Activated CD4-positive, alpha-beta T cell treated with anti-CD3 and anti-CD28 coated beads for 48 hours (primary cell): ENCODE results near the gene FLNA.
"Not testable (repeated sequence)": the region's sequence is repeated elsewhere in the genome, so short reads cannot be mapped to it uniquely, and the experiment has no call there.

Experiments
- DNase-seq: peaks from one replicate; pipeline ENCODE4 v3.0.0-alpha.2; 2020

The FLNA gene

DNA sequence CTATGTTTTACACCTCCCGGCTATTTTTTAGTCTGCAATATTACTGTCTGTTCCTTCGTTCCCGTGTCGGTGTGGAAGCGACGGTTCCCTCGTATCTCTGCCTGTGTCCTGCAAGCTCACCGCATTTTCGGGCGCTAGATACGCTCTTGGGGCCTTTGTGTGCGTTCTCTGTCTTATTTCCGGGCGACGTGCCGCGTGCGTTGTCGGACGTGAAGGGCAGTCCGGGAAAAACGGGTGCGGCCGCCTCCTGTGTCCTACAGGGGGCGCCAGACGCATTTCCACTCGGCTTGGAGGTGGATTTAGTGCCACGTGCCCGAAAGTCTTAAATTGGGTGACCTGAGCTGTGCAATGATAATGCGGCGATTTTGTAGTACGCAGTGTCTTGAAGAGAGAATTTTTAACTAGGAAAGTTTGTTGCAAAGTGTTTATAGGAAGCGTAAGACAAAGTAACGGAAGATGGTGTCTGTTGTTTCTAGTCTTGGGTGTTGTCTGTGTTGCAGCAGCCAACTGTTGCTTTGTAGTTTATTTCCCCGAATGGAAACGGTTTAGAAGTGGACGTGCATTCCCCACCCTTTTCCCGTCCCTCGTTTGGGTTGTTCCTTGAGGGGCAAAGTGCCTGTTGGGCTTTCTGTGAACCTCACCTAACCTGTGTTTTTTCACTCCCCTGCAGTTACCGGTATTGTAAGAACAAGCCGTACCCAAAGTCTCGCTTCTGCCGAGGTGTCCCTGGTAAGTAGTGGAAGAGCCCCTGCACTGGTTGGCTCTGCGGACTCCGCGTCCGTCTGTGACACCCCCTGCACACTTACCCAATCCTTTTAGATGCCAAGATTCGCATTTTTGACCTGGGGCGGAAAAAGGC lies 24.5 kb upstream of the FLNA start:
- peak; percentile 85 for DNase-seq

DNA sequence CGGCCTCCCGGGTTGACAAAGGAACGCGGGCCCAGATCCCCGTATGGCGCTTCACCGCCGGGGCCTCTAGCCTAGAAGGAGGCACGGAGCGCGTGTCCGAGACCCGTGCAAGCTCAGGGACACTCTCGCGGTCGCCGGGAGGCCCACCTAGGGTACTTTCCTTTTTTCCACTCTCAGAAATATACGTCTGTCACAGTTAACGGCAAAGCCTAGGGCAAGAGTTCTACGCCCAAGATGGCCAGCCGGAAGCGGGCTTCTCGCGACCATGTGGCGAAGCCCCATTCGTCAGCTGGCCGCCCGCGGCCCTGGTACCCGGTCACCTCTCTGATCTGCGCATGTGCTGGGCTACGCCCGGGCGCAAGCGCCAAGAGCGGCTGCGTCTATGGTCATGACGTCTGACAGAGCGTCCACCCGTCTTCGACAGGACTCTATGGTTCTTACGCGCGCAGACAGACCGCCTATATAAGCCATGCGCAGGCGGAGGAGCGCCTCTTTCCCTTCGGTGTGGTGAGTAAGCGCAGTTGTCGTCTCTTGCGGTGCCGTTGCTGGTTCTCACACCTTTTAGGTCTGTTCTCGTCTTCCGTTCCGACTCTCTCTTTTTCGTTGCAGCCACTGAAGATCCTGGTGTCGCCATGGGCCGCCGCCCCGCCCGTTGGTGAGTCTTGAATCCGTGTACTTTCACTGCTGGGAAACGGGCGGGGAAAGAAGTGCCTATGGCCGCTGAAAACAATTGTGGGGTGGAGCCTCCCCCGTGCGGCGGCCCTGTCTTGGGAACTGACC lies 23.6 kb upstream of the FLNA start, which contains the start of gene RPL10:
TSS of gene RPL10 (plus strand) at position 490 of the 780 bp plus-strand sequence. CDS start at position 633, 143 bp downstream.
- DNase-seq, result peak; percentile 93

- DNase-seq, result peak; percentile 75
These were observed 22.8 kb upstream of the FLNA start for GRCh38 chrX:154396973-154397887.

DNA sequence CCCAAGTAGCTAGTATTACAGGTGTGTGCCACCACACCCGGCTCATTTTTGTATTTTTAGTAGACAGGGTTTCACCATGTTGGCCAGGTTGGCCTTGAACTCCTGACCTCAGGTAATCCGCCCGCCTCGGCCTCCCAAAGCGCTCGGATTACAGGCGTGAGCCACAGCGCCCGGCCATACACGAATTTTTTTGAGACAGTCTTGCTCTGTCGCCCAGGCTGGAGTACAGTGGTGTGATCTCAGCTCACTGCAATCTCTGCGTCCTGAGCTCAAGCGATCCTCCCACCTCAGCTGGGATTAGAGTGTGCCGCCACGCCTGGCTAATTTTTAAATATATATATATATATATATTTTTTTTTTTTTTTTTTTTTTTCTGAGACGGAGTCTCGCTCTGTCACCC lies 21.9 kb upstream of the FLNA start:
- not testable (repeated sequence) for DNase-seq

DNA sequence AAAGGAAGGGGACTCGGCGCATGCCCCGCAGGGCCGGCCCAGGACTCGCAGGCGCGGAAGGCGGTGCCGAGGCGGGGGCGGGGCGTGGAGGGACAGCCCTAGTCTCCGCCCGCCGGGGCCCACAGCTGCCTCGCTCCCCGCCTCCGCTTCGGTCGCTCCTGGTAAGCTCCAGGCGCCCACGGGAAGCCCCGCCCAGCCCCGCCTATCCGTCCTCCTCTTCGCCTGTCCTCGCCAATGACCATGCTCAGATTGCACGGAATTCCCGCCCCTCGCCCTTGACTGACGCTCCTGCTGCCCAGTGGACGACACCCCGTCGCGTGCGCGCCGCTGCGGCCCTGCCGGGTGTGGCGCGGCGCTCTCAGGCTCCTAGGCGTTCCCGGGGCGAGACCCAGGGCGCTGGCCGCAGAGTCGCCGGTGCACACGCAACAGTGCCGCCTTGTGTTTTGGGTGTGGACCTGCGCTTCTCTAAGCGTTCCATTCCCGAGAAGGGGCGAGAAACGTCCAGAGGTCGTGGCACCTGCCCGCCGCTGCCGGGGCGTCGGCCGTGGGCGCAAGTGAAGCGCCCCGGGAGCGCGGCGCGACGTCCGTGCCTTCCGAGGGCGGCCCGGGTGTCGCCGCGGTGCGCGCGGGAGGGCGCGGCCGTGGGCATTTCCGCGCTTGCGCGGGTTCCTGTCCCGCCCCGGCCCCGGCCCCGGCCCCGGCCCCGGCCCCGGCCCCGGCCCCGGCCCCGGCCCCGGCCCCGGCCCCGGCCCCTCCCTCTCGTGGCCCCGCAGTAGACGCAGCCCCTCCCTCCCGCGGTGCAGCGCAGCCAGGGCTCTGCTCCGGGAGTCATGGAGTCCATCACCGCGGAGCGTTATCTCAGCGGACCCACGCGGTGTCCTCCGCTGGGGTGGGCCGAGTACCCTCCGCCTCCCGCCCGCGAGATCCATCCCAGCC lies 15.6 kb upstream of the FLNA start:
- not testable (repeated sequence) for DNase-seq

GRCh38 chrX:154388649-154389048 lies 14.2 kb upstream of the FLNA start:
- DNase-seq, result not testable (repeated sequence)

DNA sequence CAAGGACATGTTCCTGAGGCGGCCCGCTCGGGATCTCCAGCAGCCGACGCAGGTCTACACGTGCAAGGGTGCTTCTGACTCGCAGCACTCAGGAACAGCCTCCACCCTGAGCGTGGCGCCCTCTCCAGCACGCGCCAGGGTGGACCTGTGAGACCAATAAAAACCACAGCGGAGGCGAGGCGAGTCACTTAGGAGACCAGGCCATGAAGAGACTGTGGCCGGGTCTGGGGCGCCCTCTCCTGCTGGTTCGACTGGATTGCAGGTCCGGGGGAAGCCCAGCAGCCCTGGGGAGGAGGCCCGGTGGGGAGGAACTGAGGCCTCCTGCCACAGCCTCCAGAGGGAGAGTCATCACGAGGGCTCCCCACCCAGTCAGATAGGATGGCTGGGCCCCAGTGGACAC lies 13.7 kb upstream of the FLNA start:
- DNase-seq, result not testable (repeated sequence)

- DNase-seq, result no peak
These were observed 10.0 kb upstream of the FLNA start for GRCh38 chrX:154384284-154384892.

- no peak for DNase-seq
These were observed 9.2 kb upstream of the FLNA start for GRCh38 chrX:154383359-154384283.

- no peak for DNase-seq
These were observed 8.1 kb upstream of the FLNA start for GRCh38 chrX:154382483-154383069.

- DNase-seq, result no peak
These were observed 6.8 kb upstream of the FLNA start for GRCh38 chrX:154381271-154381670.

DNA sequence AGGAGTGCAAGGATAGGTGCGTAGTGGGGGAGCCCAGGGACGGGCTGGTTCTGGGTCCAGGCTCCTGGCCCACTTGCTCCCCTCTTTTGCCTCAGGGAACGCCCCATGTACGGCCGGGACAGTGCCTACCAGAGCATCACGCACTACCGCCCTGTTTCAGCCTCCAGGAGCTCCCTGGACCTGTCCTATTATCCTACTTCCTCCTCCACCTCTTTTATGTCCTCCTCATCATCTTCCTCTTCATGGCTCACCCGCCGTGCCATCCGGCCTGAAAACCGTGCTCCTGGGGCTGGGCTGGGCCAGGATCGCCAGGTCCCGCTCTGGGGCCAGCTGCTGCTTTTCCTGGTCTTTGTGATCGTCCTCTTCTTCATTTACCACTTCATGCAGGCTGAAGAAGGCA lies 6.4 kb upstream of the FLNA start:
- DNase-seq, result no peak

GRCh38 chrX:154380153-154380552 lies 5.7 kb upstream of the FLNA start:
- no peak for DNase-seq

- no peak for DNase-seq
These were observed 5.1 kb upstream of the FLNA start for GRCh38 chrX:154379569-154379951.

GRCh38 chrX:154378799-154379568 lies 4.5 kb upstream of the FLNA start, which contains the start of gene EMD:
EMD (plus strand) TSS chrX:154379295; CDS start chrX:154379485, 190 bp downstream.
- DNase-seq, result peak; percentile 96

- DNase-seq, result peak; percentile 50
These were observed 3.8 kb upstream of the FLNA start for GRCh38 chrX:154378059-154378798.

DNA sequence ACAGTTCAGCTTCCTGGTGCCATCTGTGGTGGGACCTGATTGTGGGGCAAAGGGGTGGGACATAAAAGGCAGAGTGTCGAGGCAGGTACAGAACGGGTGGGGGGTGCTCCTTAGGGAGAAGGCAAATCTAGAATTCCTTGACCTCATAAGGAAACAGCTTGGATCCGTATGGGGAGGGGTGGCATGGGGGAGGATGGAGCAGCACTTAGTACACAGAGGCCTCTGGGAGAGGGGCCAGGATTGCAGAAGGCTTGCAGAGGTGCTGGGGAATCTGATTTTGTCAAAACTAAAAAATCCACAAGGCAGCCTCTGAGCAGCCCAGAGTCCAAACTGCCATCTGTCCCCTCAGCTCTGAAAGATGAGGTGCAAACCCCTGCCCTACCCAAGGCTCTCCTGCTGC lies 2.3 kb upstream of the FLNA start:
- DNase-seq, result no peak

DNA sequence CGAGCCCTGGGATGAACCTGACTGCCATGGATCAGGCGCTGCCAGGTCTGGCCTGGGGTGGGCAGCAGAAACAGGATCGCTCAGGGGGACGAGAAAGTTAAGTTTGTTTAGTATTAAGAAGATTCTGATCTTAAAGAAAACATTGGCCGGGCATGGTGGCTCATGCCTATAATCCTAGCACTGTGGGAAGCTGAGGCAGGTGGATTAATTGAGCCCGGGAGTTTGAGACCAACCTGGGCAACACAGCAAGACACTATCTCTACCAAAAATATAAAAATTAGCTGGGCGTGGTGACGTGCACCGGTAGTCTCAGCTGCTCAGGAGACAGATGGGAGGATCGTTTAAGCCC lies 696 bp upstream of the FLNA start:
- no peak for DNase-seq
